ENCODE measurements around the gene RAD51C. TPM values are rescaled to one million over a fixed set of nuclear protein-coding genes. Genes with fewer than 3 reads are reported as not detected.
"Not testable (repeated sequence)": the region's sequence is repeated elsewhere in the genome, so short reads cannot be mapped to it uniquely, and the experiment has no call there.

Gene RAD51C
- total RNA-seq, 1 donor from 2014 or later, result 37.6 TPM

GRCh38 chr17:58758890-58759289 is 66.5 kb downstream of the RAD51C start:
- Histone ChIP-seq H3K27me3 (ENCODE audit: low read depth) (peaks cover 76% of the 10 kb centered on the region), H3K36me3 (no peaks in the 10 kb centered on the region), H3K9me3 (replicated peaks) (no peaks in the 10 kb centered on the region), H3K4me1 (peaks cover 20% of the 10 kb centered on the region), H3K27ac (replicated peaks) (no peak overlapping the region), H3K4me3 (no peak overlapping the region)
- no peak for DNase-seq
- TF ChIP-seq CTCF (IDR thresholded peaks at IDR 0.05; ENCODE audit: borderline replicate concordance), result no peak
- intact Hi-C loops (cut with micrococcal nuclease), result no loop called here

GRCh38 chr17:58759522-58759921 is 67.1 kb downstream of the RAD51C start:
- intact Hi-C loops (cut with micrococcal nuclease), result no loop called here

GRCh38 chr17:58760248-58760647 is 67.8 kb downstream of the RAD51C start:
- H3K27me3 ChIP-seq (ENCODE audit: low read depth), result peaks cover 75% of the 10 kb centered on the region

More at GRCh38 chr17:58759522-58759921, 67.1 kb downstream of the RAD51C start:
- Histone ChIP-seq H3K4me3 (no peak overlapping the region), H3K9me3 (replicated peaks) (no peaks in the 10 kb centered on the region), H3K27me3 (ENCODE audit: low read depth) (peaks cover 77% of the 10 kb centered on the region), H3K4me1 (peaks cover 20% of the 10 kb centered on the region), H3K36me3 (no peaks in the 10 kb centered on the region), H3K27ac (replicated peaks) (no peak overlapping the region)
- no peak for TF ChIP-seq CTCF (IDR thresholded peaks at IDR 0.05; ENCODE audit: borderline replicate concordance)
- no peak for DNase-seq

GRCh38 chr17:58763263-58763662 is 70.9 kb downstream of the RAD51C start:
- no peaks in the 10 kb centered on the region for H3K36me3 ChIP-seq
- H3K4me1 ChIP-seq, result no peaks in the 10 kb centered on the region
- H3K9me3 ChIP-seq (replicated peaks), result no peaks in the 10 kb centered on the region
- intact Hi-C loops (cut with micrococcal nuclease), result no loop called here
- H3K4me3 ChIP-seq, result no peak overlapping the region
- TF ChIP-seq CTCF (IDR thresholded peaks at IDR 0.05; ENCODE audit: borderline replicate concordance), result no peak
- no peak overlapping the region for H3K27ac ChIP-seq (replicated peaks)
- peaks cover 45% of the 10 kb centered on the region for H3K27me3 ChIP-seq (ENCODE audit: low read depth)
- no peak for DNase-seq

More at GRCh38 chr17:58760248-58760647, 67.8 kb downstream of the RAD51C start:
- Histone ChIP-seq H3K36me3 (no peaks in the 10 kb centered on the region), H3K4me1 (peaks cover 20% of the 10 kb centered on the region), H3K9me3 (replicated peaks) (no peaks in the 10 kb centered on the region), H3K27ac (replicated peaks) (no peak overlapping the region), H3K4me3 (no peak overlapping the region)
- no peak for DNase-seq
- intact Hi-C loops (cut with micrococcal nuclease), result no loop called here
- TF ChIP-seq CTCF (IDR thresholded peaks at IDR 0.05; ENCODE audit: borderline replicate concordance), result no peak

DNA sequence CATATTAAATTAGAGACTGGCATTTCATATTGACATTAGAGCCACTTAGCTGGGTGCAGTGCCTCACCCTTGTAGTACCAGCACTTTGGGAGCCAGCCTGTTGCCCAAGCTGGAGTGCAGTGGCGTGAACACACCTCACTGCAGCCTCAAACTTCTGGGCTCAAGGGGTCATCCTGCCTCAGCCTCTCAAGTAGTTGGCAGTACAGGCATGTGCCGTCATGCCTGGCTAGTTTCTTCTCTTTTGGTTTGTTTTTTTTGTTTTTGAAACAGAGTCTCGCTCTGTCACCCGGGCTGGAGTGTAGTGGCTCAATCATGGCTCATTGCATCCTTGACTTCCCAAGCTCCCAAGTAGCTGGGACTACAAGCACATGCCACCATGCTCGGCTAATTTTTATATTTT is 72.0 kb downstream of the RAD51C start:
- Histone ChIP-seq H3K27ac (replicated peaks) (no peak overlapping the region), H3K9me3 (replicated peaks) (no peaks in the 10 kb centered on the region), H3K4me1 (no peaks in the 10 kb centered on the region), H3K4me3 (no peak overlapping the region), H3K27me3 (ENCODE audit: low read depth) (peaks cover 42% of the 10 kb centered on the region), H3K36me3 (no peaks in the 10 kb centered on the region)
- DNase-seq, result no peak
- no peak for TF ChIP-seq CTCF (IDR thresholded peaks at IDR 0.05; ENCODE audit: borderline replicate concordance)
- intact Hi-C loops (cut with micrococcal nuclease), result no loop called here

DNA sequence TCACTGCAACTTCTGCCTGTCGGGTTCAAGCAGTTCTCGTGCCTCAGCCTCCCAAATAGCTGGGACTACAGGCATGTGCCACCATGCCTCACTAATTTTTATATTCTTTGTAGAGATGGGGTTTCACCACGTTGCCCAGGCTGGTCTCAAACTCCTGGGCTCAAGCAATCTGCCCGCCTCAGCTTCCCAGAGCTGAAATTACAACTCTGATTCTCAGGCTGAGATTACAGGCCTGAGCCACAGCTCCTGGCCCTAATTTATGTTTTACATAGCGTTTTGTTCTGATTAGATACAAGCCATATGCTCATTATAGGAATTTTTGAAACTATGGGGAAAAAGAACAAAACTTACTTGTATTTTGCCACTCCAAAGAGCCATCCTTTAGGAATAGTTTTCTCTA is 86.1 kb downstream of the RAD51C start:
- H3K36me3 ChIP-seq; intact Hi-C loops (cut with micrococcal nuclease); DNase-seq; H3K27ac ChIP-seq (replicated peaks); H3K4me1 ChIP-seq; H3K27me3 ChIP-seq (ENCODE audit: low read depth); H3K4me3 ChIP-seq; H3K9me3 ChIP-seq (replicated peaks): not testable (repeated sequence)
